GM19043 (cell line): ENCODE results near the gene PVALEF.

ENCODE experiments used
- ATAC-seq: cut with Tn5 transposase; IDR thresholded peaks from one replicate; pipeline ENCODE4 v1.9.1; 2021; ENCODE audit warnings: low read depth; ENCODE audit not compliant: unreplicated experiment

Gene PVALEF

DNA sequence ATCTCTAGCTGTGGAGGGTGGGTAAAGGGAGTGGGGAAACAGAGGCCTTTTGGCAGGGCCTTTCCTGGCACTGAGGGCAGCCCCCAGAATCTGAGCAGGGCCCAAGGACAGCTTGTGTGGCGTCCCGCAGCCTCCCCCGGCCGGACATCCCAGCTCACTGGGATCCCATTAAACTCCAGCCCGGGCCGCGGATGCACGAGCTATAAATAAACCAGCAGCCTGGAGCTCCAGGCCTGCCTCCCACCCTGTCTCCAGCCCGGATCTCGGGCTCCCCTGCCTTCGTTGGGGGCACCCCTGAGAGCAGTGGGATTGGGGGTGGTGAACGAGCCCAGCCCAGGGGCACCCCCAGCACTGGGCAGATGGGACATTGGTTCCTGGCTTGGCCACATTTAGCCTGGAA, 14.6 kb downstream of the PVALEF start:
- ATAC-seq: no peak

DNA sequence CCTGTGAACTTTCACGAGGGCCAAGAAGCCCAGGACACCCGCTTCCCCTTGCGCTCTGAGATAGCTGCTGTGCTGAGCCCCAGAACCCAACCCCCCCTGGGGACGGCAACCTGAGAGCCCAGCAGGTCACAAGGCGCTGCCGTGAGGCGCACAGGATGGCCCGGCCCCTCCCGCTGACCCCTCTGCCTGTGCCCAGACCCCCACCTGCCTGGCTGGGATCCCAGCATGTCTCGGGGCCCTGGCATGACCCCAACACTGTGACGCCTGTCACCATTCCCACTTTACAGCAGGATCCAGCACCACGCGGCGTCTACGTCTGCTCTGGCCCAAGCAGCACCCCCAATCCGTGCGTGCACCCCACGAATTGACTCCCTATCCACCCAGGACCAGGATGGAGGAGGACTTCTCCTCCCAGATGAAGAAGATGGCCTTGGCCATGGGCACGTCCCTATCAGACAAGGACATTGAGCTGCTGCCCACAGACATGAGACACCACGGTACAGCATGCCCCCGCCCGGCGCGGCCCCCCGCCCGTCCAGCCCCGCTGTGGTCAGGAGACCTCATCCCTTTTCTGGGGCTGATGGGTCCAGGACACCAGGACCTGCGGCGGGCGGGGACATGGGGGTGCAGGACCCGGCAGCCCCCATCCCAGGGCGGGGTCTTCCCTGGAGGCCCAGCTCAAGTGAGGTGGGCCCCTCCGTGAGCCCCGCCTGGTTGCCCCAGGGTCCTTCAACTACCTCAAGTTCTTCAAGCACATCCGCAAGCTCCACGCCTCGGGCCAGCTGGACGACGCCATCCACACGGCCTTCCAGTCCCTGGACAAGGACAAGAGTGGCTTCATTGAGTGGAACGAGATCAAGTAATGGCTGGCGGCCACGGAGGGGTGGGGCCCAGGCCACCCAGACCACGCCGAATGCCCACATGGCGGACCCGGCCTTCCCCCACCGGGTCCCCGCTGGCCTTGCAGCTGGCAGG, 15.8 kb downstream of the PVALEF start:
- no peak for ATAC-seq

DNA sequence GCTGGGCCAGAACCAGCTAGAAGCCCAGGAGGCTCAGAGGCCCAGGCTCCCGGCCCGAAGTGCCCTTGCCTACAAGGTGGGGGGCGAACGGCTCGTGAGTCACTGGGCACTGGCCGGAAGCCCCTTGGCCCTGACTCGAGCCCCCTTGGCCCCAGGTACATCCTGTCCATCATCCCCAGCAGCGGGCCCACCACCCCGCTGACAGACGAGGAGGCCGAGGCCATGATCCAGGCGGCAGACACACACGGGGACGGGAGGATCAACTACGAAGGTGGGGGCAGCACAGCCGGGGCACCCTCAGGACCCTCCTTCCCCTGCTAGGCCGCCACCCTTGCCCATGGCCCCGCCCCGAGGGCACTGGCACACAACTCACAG, 16.5 kb downstream of the PVALEF start:
- ATAC-seq: no peak

DNA sequence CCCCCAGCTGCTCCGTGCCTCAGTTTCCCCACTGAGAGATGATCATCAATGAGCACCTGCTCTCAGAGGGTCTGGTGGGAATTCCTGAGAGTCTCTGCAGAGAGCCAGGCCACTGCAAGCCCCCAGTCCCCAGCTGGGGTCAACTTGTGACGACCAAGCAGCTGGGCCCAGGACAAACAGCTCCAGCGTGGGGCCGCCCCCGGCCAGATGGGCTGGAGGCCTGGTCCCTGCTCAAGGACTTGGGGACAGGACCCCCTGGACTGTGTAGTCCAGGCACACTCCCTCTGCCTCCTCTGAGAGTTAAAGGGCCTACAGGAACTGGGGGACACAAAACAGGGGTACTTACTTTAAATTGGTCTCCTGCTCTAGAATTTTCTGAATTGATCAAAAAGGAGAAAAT, 17.3 kb downstream of the PVALEF start:
- no peak for ATAC-seq

DNA sequence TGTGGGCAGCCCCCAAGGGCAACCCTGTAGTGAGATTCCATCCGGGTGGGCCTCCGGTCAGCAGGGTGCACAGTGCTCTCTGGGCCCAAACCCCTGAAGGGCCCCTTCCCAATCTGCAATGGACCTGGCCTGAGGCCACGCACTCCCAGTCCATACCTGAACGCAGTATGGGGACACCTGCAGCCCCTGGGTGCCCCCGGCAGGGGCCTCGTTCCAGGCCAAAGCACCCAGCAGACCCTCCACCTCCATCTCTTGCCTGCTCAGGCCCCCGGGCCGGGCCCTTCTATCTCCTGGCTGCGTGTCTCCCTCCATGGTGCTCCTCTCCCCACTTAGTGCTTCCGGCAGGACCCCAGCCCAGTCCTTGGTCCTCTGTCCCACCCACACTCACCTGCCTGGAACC, 18.0 kb downstream of the PVALEF start:
- no peak for ATAC-seq

DNA sequence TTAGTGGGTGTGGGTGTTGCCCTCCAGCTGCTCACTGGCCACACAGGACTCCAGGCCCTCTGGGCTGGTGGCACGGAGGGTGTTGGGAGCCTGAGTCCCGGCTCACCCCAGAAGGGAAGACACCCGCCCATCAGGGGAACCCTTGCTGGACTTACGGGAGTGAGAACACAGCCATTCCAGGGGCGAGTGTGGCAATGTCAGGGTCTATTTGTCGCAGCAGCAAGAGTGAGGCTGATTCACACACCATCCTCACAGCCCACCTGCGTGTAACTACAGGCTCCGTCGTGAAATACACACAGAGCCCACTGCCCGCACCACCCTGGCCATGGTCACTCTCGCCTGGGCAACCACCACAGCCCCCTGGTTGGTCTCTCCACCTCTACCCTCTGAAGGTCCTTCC, 18.5 kb downstream of the PVALEF start:
- ATAC-seq: no peak

DNA sequence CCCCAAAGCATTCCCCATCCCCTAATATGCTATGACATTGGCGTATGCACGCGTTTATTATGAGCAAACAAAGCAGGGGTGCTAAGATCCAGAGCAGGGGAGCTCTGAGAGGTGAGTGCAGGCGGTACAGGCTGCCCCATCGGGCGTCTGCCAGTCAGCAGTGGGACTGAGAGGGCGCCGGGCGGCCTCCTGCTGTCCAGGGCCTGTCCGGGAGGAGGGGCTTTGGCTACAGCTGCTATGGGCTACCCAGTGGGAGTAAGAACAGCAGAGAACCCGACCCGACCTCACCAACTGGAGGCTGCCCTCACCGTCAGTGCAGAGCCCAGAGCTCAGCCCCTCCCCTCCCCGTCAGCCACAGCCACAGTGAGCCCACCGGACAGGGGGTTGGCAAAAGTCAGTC, 19.2 kb downstream of the PVALEF start:
- no peak for ATAC-seq

DNA sequence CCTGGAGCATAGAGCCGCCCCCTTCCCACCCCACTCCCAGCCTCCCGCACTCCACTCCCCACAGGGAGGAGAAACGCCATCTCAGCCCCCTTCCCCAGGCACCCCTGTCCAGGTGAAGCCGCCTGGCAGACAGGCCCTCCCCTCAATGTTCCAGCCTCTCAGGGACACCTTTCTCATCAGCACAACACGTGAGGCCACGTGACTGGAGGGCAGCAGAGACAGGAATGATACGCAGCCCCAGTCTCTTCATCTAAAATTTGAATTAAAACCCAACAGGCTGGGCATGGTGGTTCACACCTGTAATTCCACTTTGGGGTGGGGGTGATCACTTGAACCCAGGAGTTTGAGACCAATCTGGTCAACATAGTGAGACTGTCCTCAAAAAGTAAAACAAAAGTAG, 20.9 kb downstream of the PVALEF start:
- no peak for ATAC-seq

DNA sequence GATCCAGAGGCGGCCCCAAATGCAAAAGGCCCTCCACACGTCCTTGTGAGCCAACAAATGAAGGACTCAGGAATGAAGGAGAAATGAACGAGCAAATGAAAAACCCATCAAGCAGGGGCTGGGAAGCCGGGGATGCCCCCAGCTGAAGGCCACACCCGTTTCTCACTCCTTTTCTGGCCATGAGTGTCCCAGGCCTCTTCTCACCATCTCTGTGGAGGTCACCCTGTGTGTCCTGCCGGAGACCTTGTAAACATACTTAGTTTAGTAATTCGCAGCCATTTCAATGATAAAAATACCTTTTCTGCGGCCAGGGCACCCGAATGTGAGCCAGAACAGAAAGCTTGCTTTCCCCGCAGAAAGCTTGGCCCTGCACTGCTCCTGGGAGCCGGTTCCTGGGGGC, 21.8 kb downstream of the PVALEF start:
- no peak for ATAC-seq

DNA sequence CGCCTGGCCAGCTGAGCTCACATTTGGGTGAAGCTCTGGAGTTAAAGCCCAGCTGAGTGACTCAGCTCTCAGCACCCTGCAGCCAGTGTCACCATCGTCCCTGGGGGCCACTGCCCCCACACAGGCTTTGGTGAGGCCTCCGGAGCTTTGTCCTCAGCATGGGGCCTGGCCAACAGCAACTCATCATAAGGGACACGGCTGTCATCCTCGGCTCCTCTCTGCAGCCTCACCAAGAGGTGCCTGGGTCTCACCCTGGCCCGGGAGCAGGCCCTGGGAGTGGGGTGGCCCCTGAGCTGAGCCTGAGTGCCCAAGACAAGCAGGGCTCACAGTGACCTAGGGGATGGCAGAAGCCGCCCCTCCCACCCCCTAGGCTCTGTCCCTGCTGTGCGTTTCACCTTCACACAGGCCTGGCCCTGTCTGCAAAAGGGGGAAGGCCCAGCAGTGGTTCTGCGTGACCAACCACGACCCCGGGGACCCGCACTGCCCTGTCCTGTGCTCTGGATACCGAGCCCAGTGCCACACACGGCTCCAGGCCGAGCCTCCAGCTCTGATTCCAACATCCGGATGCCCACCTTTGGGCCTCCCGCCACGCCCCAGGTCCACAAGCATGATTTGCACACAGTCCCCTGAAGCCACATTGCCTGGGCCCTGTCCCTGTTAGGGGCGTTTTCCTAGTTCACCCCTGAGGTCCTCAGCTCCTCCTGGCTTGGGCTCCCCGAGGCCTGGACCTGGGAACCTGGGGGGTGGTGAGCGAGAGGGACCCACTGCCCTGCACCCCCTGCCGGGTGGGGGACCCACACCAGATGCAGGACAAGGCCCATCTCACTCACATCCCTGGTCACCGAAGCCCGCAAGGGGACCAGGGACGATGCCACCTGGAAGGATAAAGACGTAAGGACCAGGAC, 22.5 kb downstream of the PVALEF start:
- no peak for ATAC-seq

DNA sequence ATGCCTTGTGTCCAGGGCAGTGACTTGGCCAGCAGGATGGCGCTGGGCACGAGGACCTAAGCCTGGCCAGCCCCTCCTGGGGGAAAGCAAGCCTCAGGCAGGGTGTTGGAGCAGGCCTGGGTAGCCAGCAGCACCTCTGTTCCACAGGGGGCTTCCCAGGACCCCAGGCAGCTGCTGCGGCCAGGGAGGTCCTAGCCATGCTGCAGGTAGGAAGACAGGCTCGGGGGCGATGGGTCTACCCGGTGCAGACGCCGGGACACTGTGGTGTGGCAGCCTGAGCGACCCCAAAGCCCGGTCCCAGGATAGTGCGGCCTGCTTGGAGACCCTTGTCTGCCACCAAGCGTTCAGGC, 23.2 kb downstream of the PVALEF start:
- ATAC-seq: no peak

DNA sequence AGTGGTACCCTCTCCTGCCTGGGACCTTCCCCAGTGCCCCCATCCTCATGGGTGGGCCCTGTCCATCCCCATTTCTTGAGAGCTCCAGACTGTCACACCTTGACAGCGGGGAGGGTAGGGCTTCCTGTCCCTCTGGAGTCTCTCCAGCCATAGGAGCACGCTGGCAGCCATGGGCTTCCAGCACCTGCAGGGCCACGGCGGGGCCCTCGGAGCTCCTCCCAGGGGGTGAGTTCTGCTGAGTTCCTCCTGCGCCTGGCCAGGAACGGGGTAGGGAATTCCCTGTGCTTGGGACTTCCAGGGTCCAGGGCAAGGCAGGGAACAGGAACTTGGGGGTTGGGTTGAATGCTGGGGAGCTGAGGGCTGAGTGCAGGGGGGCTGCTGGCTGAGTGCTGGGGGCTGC, 23.7 kb downstream of the PVALEF start:
- ATAC-seq: no peak

DNA sequence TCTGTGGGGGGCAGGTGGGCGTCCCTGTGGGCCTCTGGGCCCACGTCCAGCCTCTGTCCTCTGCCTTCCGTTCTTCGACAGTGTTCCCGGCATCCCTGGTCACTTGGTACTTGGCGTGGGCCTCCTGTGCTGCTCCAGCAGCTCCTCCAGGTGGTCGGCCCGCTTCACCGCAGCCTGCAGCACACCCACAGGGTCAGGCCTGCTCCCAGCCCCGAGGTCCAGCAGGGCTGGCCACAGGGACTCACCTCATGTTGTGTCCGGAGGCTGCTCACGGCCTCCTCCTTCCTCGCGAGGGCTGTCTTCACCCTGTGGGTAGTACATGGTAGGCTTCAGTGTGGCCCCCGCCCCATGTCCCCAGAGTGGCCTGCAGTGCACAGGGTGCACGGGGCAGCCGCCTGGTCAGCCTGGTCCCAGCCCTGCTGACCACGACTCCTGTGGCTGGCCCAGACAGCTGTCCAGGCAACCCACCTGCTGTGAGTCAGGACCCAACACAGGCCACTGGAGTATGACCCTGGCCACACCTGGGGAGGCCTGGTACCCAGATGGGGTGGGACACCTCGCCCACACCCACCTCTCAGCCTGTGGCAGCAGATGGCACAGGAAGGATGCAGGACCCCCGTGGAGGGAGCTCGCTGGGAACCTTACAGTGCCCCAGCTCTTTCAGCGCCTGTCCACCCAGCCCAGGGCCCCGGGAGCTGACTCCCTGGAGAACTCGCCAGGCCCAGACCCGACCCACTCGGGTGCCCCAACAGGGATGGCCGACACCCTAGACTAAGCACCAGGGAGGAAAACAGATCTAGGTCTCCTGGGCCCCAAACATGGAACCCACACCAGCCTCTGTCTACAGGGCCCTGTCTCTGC, 24.6 kb downstream of the PVALEF start:
- ATAC-seq: no peak

DNA sequence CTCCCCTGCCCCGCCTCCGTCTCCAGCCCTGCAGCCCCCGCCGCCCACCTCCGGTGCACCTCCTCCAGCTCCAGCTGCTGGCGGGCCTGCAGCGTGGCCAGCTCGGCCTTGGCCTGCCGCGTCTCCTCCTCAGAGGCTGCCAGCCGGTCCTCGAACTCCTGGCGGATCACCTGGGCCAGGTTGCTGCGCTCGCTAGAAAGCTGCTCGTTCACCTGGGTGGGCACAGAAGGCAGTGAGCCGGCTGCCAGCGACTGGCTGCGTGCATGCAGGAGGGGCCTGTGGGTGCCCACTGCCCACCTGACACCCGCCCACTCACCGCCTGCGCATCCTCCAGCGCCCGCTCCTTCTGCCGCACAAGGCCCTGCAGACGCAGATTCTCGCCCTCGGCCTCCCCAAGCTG, 25.3 kb downstream of the PVALEF start:
- ATAC-seq: no peak

DNA sequence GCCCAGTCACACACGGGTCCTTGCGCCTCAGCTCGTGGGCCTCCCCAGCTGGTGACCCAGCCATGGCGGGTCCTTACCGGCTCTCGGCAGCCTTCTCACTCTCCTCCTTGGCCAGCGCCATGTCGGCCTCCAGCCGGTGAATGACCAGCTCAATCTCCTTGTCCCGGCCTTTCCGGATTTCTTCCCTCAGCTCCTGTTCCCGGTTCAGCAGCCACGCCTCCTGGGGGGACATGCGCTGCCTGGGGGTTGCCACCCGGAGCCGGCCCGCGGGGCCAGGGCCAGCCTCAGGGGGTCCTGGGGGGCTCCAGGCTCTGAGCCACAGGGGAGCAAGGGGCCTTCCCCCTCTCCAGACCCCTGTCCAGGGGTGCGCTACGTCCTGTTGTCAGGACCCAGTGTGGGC, 25.8 kb downstream of the PVALEF start:
- ATAC-seq: no peak

DNA sequence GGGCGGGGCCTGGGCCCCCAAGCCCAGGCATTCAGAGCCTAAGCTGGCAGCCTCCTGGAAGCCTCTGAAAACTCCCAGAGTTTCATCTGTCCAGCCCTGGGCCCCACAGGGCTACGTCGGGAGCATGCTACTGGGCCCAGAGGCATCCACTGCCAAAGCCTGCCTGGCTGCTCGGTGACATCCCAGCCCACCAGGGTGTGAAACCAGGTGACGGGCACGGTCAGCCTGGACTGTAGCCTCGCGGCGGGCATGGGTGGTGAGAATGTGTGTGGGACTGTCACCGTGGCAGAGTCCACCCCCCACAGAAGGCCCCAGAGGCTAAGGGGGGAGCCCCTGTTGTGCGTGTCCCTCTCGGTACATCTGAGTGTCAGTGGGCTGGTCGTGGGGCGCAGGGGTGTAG, 26.3 kb downstream of the PVALEF start:
- no peak for ATAC-seq

DNA sequence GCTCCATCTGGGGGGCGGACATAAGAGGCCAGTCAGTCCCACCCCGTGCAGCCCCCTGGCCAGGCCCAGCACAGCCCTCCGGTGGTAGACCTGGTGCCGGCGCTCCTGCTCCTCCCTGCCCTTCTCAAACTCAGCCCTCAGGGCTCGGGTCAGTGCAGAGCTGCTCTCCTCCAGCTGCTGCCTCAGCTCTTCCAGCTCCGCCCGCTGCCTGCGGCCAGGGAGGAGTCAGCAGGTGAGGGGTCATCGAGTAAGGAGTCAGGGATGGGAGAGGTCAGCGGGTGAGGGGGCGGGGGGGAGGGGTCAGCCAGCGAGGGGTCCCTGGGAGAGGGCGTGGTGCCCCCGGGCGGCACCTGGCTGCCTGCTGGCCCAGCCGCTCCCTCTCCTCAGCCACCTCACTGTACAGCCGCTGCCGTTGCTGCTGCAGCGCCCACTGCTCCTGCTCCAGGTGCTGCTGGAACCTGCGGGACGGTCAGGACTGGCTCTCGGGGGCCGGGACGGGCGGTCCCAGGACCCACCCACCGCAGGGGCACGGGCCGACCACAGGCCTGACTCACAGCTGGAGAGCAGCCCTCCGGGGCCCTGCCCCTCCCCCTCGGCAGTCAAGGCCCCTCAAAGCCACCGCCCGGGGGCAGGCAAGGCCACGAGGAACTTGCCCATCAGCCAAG, 27.2 kb downstream of the PVALEF start:
- no peak for ATAC-seq

DNA sequence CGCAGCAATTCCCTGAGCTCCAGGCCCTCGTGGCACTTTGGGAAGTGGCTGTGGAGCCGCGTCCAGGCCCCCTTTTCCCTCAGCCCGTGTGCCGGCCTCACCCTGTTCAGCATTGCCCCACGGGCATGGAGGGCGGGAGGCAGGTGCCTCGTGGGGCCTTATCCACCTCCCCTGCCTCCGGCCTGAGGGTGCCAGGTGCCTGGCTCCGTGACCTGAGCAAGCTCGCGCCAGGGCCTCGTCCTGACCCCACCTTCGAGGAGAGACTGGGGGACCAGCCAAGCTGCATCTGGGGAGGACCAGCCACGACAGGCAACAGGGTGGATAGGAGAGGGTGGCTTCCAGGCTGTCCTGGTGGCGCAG, 27.7 kb downstream of the PVALEF start:
- ATAC-seq: no peak

DNA sequence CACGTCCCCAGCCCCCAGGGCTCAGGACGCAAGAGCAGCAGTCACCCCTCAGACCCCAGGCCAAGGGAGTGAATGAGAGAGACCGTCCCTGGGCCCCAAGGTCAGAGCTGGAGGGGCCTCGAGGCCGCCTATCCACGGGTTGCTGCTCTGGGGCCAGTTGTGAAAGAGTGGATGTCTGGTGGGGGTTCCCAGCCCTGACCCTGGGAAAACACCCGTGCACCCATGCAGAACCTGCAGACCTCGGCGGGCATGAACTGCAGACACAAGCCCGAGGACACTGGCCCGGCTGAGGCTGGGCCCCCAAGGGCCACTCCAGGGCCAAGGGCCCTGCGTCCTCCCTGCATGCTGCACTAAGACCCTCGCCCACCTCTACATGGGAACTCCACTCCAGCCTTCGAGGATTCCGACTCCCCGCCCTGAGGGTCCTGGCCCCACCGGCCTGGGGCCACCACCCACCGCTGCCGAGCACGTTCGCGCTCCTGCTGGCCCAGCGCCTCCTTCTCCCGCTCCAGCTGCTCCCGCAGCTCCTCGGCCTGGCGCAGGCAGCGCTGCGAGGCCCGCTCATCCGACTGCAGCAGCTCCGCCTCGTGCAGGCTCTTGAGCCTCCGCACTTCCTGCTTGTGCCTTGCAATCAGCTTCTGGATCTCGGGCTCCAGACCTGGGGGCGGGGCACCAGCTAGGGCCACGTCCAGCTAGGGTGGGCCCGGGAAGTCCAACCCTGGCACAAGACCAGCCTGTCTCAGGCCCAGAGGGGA, 28.3 kb downstream of the PVALEF start:
- no peak for ATAC-seq
